Measurements from ENCODE around the gene OR1D5. TPM values are rescaled to one million over a fixed set of nuclear protein-coding genes. Genes with fewer than 3 reads are reported as not detected.
A peak's percentile ranks its signal among the peaks of the same experiment; 100 is the strongest.
"Not testable (repeated sequence)": the region's sequence is repeated elsewhere in the genome, so short reads cannot be mapped to it uniquely, and the experiment has no call there.

The OR1D5 gene
- total and polyA plus RNA-seq, 4 donors, result not detected

DNA sequence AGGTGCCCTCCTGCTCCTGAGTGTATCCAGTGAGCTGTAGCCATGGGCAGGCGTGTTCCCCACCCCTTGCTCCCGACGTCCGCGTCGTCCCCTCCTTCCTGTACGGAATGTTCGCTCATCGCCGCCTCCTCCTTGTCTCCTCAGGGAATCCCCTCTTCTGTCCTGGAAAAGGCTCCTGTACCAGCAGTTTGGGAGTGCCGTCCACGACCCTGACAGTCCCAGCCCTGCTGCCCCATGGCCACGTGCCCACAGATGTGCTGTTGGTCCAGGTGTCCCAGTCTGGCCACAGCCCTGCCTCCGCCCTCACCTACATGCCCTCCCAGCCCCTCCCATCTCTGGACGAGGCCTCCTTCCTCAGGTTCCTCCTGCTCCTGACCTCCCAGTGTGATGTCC is 30.2 kb downstream of the OR1D5 start:
- ATAC-seq (ENCODE audit: insufficient read depth, low FRiP score), result no peak
- Histone ChIP-seq H3K9me3 (ENCODE audit: control insufficient read depth in 4 of 4, insufficient read depth in 3 of 4, low read length in 3 of 4) (no peaks in the 10 kb centered on the region), H3K36me3 (ENCODE audit: control insufficient read depth in 4 of 4, insufficient read depth in 4 of 4, low read length in 4 of 4) (peaks cover 0 to 3% (median 0%) of the 10 kb centered on the region in 4 donors), H3K27ac (ENCODE audit: low read depth in 1 of 2, low read length in 1 of 2) (no peak overlapping the region), H3K4me1 (ENCODE audit: control insufficient read depth in 5 of 5, insufficient read depth in 5 of 5, low read length in 5 of 5) (peaks cover 0 to 6% (median 3%) of the 10 kb centered on the region in 5 donors), H3K4me3 (no peak overlapping the region), H3K9ac (ENCODE audit: insufficient read depth in 1 of 2, low read length in 2 of 2) (no peak overlapping the region), H3K27me3 (ENCODE audit: control insufficient read depth in 3 of 3, insufficient read depth in 3 of 3, low read length in 2 of 3) (no peaks in the 10 kb centered on the region)
- TF ChIP-seq, protein P1, sequence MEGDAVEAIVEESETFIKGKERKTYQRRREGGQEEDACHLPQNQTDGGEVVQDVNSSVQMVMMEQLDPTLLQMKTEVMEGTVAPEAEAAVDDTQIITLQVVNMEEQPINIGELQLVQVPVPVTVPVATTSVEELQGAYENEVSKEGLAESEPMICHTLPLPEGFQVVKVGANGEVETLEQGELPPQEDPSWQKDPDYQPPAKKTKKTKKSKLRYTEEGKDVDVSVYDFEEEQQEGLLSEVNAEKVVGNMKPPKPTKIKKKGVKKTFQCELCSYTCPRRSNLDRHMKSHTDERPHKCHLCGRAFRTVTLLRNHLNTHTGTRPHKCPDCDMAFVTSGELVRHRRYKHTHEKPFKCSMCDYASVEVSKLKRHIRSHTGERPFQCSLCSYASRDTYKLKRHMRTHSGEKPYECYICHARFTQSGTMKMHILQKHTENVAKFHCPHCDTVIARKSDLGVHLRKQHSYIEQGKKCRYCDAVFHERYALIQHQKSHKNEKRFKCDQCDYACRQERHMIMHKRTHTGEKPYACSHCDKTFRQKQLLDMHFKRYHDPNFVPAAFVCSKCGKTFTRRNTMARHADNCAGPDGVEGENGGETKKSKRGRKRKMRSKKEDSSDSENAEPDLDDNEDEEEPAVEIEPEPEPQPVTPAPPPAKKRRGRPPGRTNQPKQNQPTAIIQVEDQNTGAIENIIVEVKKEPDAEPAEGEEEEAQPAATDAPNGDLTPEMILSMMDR (IDR thresholded peaks at IDR 0.05; ENCODE audit: control extremely low read depth, extremely low read depth), result no peak
- WGBS, 2 donors, result 86 to 91% methylated on average over 15 of the region's 15 CpGs
- no peak for DNase-seq

DNA sequence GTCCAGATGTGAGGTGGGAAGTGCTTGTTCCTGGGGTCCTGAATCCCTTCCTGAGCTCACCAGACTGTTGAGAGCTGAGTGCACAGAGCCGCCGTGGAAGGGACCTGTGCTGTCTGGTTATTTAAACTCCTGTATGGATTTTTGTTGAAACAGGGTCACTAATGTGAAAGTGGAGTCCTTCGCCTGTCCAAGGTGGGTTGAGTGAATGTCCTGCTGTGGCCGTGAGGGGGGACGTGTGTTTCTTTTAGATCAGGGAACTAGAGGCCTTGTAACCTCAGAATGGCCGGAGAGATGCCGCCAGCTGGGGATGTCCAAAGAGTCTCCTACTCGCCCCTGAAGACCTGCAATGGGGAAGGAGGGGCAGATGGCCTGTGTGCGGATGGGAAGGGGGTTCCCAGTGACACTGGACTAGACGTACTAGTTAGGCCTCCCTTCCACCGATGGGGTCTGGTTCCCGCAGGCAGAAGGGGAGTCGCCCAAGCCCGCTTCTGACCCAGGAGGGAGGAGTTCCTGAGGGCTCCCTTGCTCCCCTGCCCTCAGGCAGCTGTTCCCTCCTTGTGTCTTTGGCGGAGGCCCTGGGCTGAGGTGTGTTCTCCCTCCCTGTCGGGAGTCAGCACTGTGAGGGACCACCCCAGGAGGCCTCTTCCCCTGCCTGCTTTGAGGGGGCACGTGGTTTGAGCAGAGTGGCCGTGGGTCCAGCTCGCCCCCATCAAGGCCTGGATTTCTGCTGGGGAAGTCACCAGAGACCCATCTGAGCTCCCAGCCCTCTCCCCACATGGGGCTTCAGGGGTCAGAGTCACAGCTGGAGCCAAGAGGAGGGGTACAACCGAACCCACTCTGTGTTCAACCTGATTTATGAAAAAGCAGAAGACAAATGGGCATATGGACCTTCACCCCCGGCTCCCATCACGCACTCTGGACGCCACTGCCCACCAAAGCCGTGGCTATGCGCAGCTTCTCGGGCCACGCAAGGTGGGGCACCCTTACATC is 30.9 kb downstream of the OR1D5 start:
- ATAC-seq (ENCODE audit: insufficient read depth, low FRiP score) (no peak), DNase-seq (no peak)
- WGBS, 2 donors, result 93 to 94% methylated on average over 27 of the region's 27 CpGs

DNA sequence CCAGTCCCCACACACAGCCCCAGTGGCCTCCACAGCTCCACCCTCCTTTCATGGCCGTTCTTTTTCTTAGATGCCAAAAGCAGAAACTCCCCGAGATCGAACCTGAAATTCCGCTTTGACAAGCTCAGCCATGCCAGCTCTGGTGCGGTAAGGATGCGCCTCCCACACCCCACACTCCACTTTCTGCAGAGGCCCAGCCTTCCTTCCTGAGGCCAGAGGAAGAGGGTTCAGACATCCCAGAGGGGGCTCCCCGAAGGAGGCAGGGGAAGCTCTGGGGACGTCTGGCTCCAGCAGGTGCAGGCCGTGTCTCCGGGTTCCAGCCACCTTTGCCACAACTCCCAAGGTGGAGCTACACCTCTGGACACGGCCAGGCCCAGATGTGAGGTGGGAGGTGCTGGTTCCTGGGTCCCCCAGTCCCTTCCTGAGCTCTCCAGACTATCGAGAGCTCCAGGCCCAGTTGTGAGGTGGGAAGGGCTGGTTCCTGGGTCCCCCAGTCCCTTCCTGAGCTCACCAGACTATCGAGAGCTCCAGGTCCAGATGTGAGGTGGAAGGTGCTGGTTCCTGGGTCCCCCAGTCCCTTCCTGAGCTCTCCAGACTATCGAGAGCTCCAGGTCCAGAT is 32.4 kb downstream of the OR1D5 start:
- peak overlapping the region in 1 of 2 donors; percentile 64 for H3K27ac ChIP-seq (ENCODE audit: low read depth in 1 of 2, low read length in 1 of 2)
- not testable (repeated sequence) for H3K4me1 ChIP-seq (ENCODE audit: control insufficient read depth in 5 of 5, insufficient read depth in 5 of 5, low read length in 5 of 5); H3K9ac ChIP-seq (ENCODE audit: insufficient read depth in 1 of 2, low read length in 2 of 2); H3K36me3 ChIP-seq (ENCODE audit: control insufficient read depth in 4 of 4, insufficient read depth in 4 of 4, low read length in 4 of 4); DNase-seq; ATAC-seq (ENCODE audit: insufficient read depth, low FRiP score); H3K9me3 ChIP-seq (ENCODE audit: control insufficient read depth in 4 of 4, insufficient read depth in 3 of 4, low read length in 3 of 4); H3K4me3 ChIP-seq; H3K27me3 ChIP-seq (ENCODE audit: control insufficient read depth in 3 of 3, insufficient read depth in 3 of 3, low read length in 2 of 3)
- WGBS, 2 donors, result 88 to 92% methylated on average over 14 of the region's 14 CpGs

More for the DNA sequence above, 30.9 kb downstream of the OR1D5 start:
- Histone ChIP-seq H3K4me3 (no peak overlapping the region), H3K4me1 (ENCODE audit: control insufficient read depth in 5 of 5, insufficient read depth in 5 of 5, low read length in 5 of 5) (peaks cover 0 to 6% (median 3%) of the 10 kb centered on the region in 5 donors), H3K27me3 (ENCODE audit: control insufficient read depth in 3 of 3, insufficient read depth in 3 of 3, low read length in 2 of 3) (no peaks in the 10 kb centered on the region), H3K27ac (ENCODE audit: low read depth in 1 of 2, low read length in 1 of 2) (no peak overlapping the region), H3K36me3 (ENCODE audit: control insufficient read depth in 4 of 4, insufficient read depth in 4 of 4, low read length in 4 of 4) (peaks cover 0 to 3% (median 0%) of the 10 kb centered on the region in 4 donors), H3K9me3 (ENCODE audit: control insufficient read depth in 4 of 4, insufficient read depth in 3 of 4, low read length in 3 of 4) (no peaks in the 10 kb centered on the region), H3K9ac (ENCODE audit: insufficient read depth in 1 of 2, low read length in 2 of 2) (no peak overlapping the region)
- TF ChIP-seq, protein P1 (IDR thresholded peaks at IDR 0.05; ENCODE audit: control extremely low read depth, extremely low read depth), result no peak

DNA sequence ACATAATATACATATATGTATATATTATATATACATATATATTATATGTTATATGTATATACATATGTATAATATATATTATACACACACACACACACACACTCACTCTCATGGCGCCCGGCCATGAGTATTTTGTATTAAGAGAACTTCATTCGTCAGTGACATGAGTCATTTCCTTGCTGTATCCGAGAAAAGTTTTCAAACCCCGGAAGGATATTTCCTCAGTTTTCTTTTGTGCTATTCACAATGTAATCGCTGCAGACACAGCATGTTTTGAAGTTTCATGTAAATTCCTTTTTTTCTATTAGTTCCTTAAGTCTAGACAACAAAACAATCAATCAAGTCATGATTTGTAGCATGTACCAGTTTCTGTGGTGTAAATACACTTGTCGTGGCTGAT is 33.3 kb downstream of the OR1D5 start:
- TF ChIP-seq, protein P1 (IDR thresholded peaks at IDR 0.05; ENCODE audit: control extremely low read depth, extremely low read depth), result no peak
- 44 to 55% methylated on average over 7 of the region's 7 CpGs for WGBS, 2 donors
- peaks cover 0 to 6% (median 1%) of the 10 kb centered on the region in 5 donors for H3K4me1 ChIP-seq (ENCODE audit: control insufficient read depth in 5 of 5, insufficient read depth in 5 of 5, low read length in 5 of 5)
- H3K4me3 ChIP-seq, result no peak overlapping the region
- no peaks in the 10 kb centered on the region for H3K9me3 ChIP-seq (ENCODE audit: control insufficient read depth in 4 of 4, insufficient read depth in 3 of 4, low read length in 3 of 4)
- ATAC-seq (ENCODE audit: insufficient read depth, low FRiP score) (no peak), DNase-seq (peak in 1 of 3 donors; percentile 13)
- H3K27ac ChIP-seq (ENCODE audit: low read depth in 1 of 2, low read length in 1 of 2), result no peak overlapping the region
- no peaks in the 10 kb centered on the region for H3K27me3 ChIP-seq (ENCODE audit: control insufficient read depth in 3 of 3, insufficient read depth in 3 of 3, low read length in 2 of 3)
- no peak overlapping the region for H3K9ac ChIP-seq (ENCODE audit: insufficient read depth in 1 of 2, low read length in 2 of 2)
- H3K36me3 ChIP-seq (ENCODE audit: control insufficient read depth in 4 of 4, insufficient read depth in 4 of 4, low read length in 4 of 4), result peaks cover 0 to 7% (median 0%) of the 10 kb centered on the region in 4 donors
